Parathyroid adenoma (tissue), 2 donors: ENCODE data around the gene VSTM1.

Experiments
- H2AFZ ChIP-seq: fragments of 300-600 bp; sonication (generic); one replicate; pipeline ENCODE4 v1.7.0; 2017; ENCODE audit warnings: antibody characterized with exemption, mild to moderate bottlenecking
- H3K27ac ChIP-seq: fragments of 300-600 bp; sonication (generic); one replicate; pipeline ENCODE4 v1.7.0; 2017
- H3K27me3 ChIP-seq: fragments of 300-600 bp; sonication (generic); one replicate; pipeline ENCODE4 v1.7.0; 2017; ENCODE audit warnings: low read length; ENCODE audit not compliant: control insufficient read depth, insufficient read depth
- H3K36me3 ChIP-seq: fragments of 300-600 bp; sonication (generic); one replicate; pipeline ENCODE4 v1.7.0; 2017; ENCODE audit warnings: low read length; ENCODE audit not compliant: control insufficient read depth, insufficient read depth
- H3K4me1 ChIP-seq: fragments of 300-600 bp; sonication (generic); one replicate; pipeline ENCODE4 v1.7.0; 2017; ENCODE audit warnings: control low read depth
- H3K4me2 ChIP-seq: fragments of 300-600 bp; sonication (generic); one replicate; pipeline ENCODE4 v1.7.0; 2017; ENCODE audit warnings: low read length
- H3K4me3 ChIP-seq: fragments of 300-600 bp; sonication (generic); one replicate; pipeline ENCODE4 v1.7.0; 2017; ENCODE audit warnings: low read depth, low read length
- H3K79me2 ChIP-seq: fragments of 300-600 bp; sonication (generic); one replicate; pipeline ENCODE4 v1.7.0; 2017; ENCODE audit warnings: control low read depth
- H3K9ac ChIP-seq: fragments of 300-600 bp; sonication (generic); one replicate; pipeline ENCODE4 v1.7.0; 2017; ENCODE audit warnings: mild to moderate bottlenecking
- H3K9me3 ChIP-seq: fragments of 300-600 bp; sonication (generic); one replicate; pipeline ENCODE4 v1.7.0; 2017; ENCODE audit warnings: low read length; ENCODE audit not compliant: control insufficient read depth
- TF ChIP-seq, protein P1 (sequence below): fragments of 300-600 bp; sonication (generic); IDR thresholded peaks from one replicate; pipeline ENCODE4 v1.7.0; 2017; ENCODE audit warnings: antibody characterized with exemption, mild to moderate bottlenecking
- donor health status: primary hyperparathyroidism.

The VSTM1 gene

GRCh38 chr19:54106716-54107115 lies 43.0 kb upstream of the VSTM1 start:
- TF ChIP-seq, protein P1, sequence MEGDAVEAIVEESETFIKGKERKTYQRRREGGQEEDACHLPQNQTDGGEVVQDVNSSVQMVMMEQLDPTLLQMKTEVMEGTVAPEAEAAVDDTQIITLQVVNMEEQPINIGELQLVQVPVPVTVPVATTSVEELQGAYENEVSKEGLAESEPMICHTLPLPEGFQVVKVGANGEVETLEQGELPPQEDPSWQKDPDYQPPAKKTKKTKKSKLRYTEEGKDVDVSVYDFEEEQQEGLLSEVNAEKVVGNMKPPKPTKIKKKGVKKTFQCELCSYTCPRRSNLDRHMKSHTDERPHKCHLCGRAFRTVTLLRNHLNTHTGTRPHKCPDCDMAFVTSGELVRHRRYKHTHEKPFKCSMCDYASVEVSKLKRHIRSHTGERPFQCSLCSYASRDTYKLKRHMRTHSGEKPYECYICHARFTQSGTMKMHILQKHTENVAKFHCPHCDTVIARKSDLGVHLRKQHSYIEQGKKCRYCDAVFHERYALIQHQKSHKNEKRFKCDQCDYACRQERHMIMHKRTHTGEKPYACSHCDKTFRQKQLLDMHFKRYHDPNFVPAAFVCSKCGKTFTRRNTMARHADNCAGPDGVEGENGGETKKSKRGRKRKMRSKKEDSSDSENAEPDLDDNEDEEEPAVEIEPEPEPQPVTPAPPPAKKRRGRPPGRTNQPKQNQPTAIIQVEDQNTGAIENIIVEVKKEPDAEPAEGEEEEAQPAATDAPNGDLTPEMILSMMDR, result no peak
- Histone ChIP-seq H3K27me3 (no peaks in the 10 kb centered on the region), H2AFZ (no peak overlapping the region), H3K27ac (no peak overlapping the region), H3K36me3 (no peaks in the 10 kb centered on the region), H3K4me2 (no peak overlapping the region), H3K79me2 (peaks cover 16% of the 10 kb centered on the region), H3K4me3 (no peak overlapping the region), H3K9ac (no peak overlapping the region), H3K9me3 (no peaks in the 10 kb centered on the region), H3K4me1 (no peaks in the 10 kb centered on the region)

- Histone ChIP-seq H3K36me3 (no peaks in the 10 kb centered on the region), H3K4me1 (no peaks in the 10 kb centered on the region)
- TF ChIP-seq, protein P1, result no peak
These were observed 42.1 kb upstream of the VSTM1 start for GRCh38 chr19:54105796-54106195.

DNA sequence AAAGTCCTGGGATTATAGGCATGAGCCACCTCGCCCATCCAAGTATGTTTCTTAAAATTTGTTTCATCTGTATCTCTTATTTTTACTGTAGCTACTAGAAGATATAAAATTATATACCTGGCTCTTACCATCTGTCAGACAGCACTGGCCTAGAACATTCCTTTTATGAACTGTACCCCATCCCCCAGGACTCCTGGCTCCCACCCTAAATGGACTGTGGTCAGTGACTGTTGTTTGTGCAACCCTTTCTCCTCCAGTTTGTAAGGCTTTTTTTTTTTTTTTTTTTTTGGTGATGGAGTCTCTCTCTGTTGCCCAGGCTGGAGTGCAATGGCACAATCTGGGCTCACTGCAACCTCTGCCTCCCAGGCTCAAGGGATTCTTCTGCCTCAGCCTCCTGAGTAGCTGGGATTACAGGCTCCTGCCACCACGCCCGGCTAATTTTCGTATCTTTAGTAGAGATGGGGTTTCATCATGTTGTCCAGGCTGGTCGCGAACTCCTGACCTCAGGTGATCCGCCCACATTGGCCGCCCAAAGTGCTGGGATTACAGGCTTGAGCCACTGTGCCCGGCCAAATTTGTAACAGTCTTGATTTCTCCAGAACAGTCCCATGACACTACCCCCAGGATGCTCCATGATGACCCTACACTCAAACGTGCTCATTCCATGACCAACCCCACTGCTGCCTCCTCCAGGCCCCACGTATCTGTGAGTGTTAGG lies 41.5 kb upstream of the VSTM1 start:
- Histone ChIP-seq H3K79me2 (peaks cover 16% of the 10 kb centered on the region), H3K4me2 (no peak overlapping the region), H2AFZ (no peak overlapping the region), H3K9ac (no peak overlapping the region), H3K4me3 (no peak overlapping the region), H3K9me3 (no peaks in the 10 kb centered on the region), H3K27me3 (no peaks in the 10 kb centered on the region), H3K36me3 (no peaks in the 10 kb centered on the region), H3K27ac (no peak overlapping the region), H3K4me1 (no peaks in the 10 kb centered on the region)
- TF ChIP-seq, protein P1, result no peak

More at GRCh38 chr19:54105796-54106195, 42.1 kb upstream of the VSTM1 start:
- H3K27ac ChIP-seq, result no peak overlapping the region
- H3K9me3 ChIP-seq, result no peaks in the 10 kb centered on the region
- no peaks in the 10 kb centered on the region for H3K27me3 ChIP-seq
- no peak overlapping the region for H3K4me3 ChIP-seq
- H3K79me2 ChIP-seq, result peaks cover 16% of the 10 kb centered on the region
- H2AFZ ChIP-seq, result no peak overlapping the region
- no peak overlapping the region for H3K4me2 ChIP-seq
- no peak overlapping the region for H3K9ac ChIP-seq

- Histone ChIP-seq H3K4me3 (peak within 1 kb of the TSS; percentile 74), H3K9me3 (no peaks in the 10 kb centered on the region), H2AFZ (peak within 1 kb of the TSS; percentile 94), H3K4me2 (peak within 1 kb of the TSS; percentile 83), H3K9ac (peak within 1 kb of the TSS; percentile 42), H3K27me3 (no peaks in the 10 kb centered on the region), H3K4me1 (no peaks in the 10 kb centered on the region), H3K36me3 (no peaks in the 10 kb centered on the region), H3K27ac (peak within 1 kb of the TSS; percentile 60), H3K79me2 (peaks cover 16% of the 10 kb centered on the region)
- TF ChIP-seq, protein P1, result no peak
These were observed 38.9 kb upstream of the VSTM1 start, which contains the start of gene NDUFA3 for GRCh38 chr19:54102421-54103169. Gene NDUFA3, plus strand, starts transcription at chr19:54102855. Its CDS starts 24 bp downstream, at chr19:54102879.
